ENCODE measurements around the gene SHMT1.
"Not testable (repeated sequence)": the region's sequence is repeated elsewhere in the genome, so short reads cannot be mapped to it uniquely, and the experiment has no call there.

Gene SHMT1

GRCh38 chr17:18382441-18383078 lies 19.2 kb upstream of the SHMT1 start:
- Histone ChIP-seq H3K27me3 (no peaks in the 10 kb centered on the region), H3K36me3 (no peaks in the 10 kb centered on the region), H3K9me3 (no peaks in the 10 kb centered on the region), H3K4me1 (no peaks in the 10 kb centered on the region), H3K4me3 (ENCODE audit: low read depth, low read length) (no peak overlapping the region)
- TF ChIP-seq CTCF (IDR thresholded peaks at IDR 0.05; ENCODE audit: low read depth, low read length) = no peak
- DNase-seq = no peak

- no peaks in the 10 kb centered on the region for H3K9me3 ChIP-seq
- H3K27me3 ChIP-seq = no peaks in the 10 kb centered on the region
- no peaks in the 10 kb centered on the region for H3K4me1 ChIP-seq
- DNase-seq = no peak
- TF ChIP-seq CTCF (IDR thresholded peaks at IDR 0.05; ENCODE audit: low read depth, low read length) = no peak
- no peaks in the 10 kb centered on the region for H3K36me3 ChIP-seq
- no peak overlapping the region for H3K4me3 ChIP-seq (ENCODE audit: low read depth, low read length)
Observed at GRCh38 chr17:18381953-18382245, 18.5 kb upstream of the SHMT1 start.

- TF ChIP-seq CTCF (IDR thresholded peaks at IDR 0.05; ENCODE audit: low read depth, low read length) = no peak
- no peak for DNase-seq
- H3K9me3 ChIP-seq = no peaks in the 10 kb centered on the region
- H3K27me3 ChIP-seq = no peaks in the 10 kb centered on the region
- no peaks in the 10 kb centered on the region for H3K4me1 ChIP-seq
- H3K36me3 ChIP-seq = no peaks in the 10 kb centered on the region
- no peak overlapping the region for H3K4me3 ChIP-seq (ENCODE audit: low read depth, low read length)
Observed at GRCh38 chr17:18381158-18381952, 18.0 kb upstream of the SHMT1 start.

- Histone ChIP-seq H3K9me3 (no peaks in the 10 kb centered on the region), H3K36me3 (no peaks in the 10 kb centered on the region), H3K4me3 (ENCODE audit: low read depth, low read length) (no peak overlapping the region), H3K4me1 (no peaks in the 10 kb centered on the region), H3K27me3 (no peaks in the 10 kb centered on the region)
- TF ChIP-seq CTCF (IDR thresholded peaks at IDR 0.05; ENCODE audit: low read depth, low read length) = no peak
- no peak for DNase-seq
Observed at GRCh38 chr17:18380471-18381157, 17.3 kb upstream of the SHMT1 start.

GRCh38 chr17:18379246-18380146 lies 16.1 kb upstream of the SHMT1 start:
- TF ChIP-seq CTCF (IDR thresholded peaks at IDR 0.05; ENCODE audit: low read depth, low read length) = no peak
- no peak overlapping the region for H3K4me3 ChIP-seq (ENCODE audit: low read depth, low read length)
- H3K36me3 ChIP-seq = no peaks in the 10 kb centered on the region
- no peaks in the 10 kb centered on the region for H3K27me3 ChIP-seq
- no peaks in the 10 kb centered on the region for H3K4me1 ChIP-seq
- H3K9me3 ChIP-seq = no peaks in the 10 kb centered on the region
- no peak for DNase-seq

GRCh38 chr17:18378614-18379013 lies 15.3 kb upstream of the SHMT1 start:
- not testable (repeated sequence) for H3K4me1 ChIP-seq; H3K27me3 ChIP-seq; H3K9me3 ChIP-seq; H3K4me3 ChIP-seq (ENCODE audit: low read depth, low read length); DNase-seq; H3K36me3 ChIP-seq

Data from BE2C (cell line).